NT2/D1 (cell line): ENCODE results near the gene TPRA1.

Experiments
- DNase-seq: peaks from one replicate; pipeline ENCODE4 v3.0.0-alpha.2; 2011; ENCODE audit warnings: low read depth, low spot score
- H3K27me3 ChIP-seq: 2 replicates; pipeline ENCODE4 v1.6.0; 2011; ENCODE audit warnings: mild to moderate bottlenecking; ENCODE audit not compliant: insufficient read length, insufficient read depth
- H3K36me3 ChIP-seq: 2 replicates; pipeline ENCODE4 v1.6.1; 2011; ENCODE audit warnings: mild to moderate bottlenecking, low read length, mixed read lengths; ENCODE audit not compliant: insufficient read depth, insufficient read length
- H3K4me1 ChIP-seq: 2 replicates; pipeline ENCODE4 v1.5.1; 2011; ENCODE audit not compliant: insufficient read depth, insufficient read length
- H3K4me3 ChIP-seq: 2 replicates; pipeline ENCODE4 v1.5.1; 2011; ENCODE audit warnings: low read depth; ENCODE audit not compliant: insufficient read length
- H3K9ac ChIP-seq: 2 replicates; pipeline ENCODE4 v1.6.0; 2011; ENCODE audit warnings: low read depth; ENCODE audit not compliant: insufficient read length
- H3K9me3 ChIP-seq: 2 replicates; pipeline ENCODE4 v1.5.1; 2011; ENCODE audit warnings: mild to moderate bottlenecking, low read length; ENCODE audit not compliant: insufficient read depth
- SUZ12 ChIP-seq: IDR thresholded peaks from 2 replicates; pipeline ENCODE4 v1.6.1; 2011; ENCODE audit not compliant: insufficient read length, insufficient read depth; ENCODE audit errors: extremely low read depth
- YY1 ChIP-seq: IDR thresholded peaks from 2 replicates; pipeline ENCODE4 v1.6.1; 2011; ENCODE audit not compliant: insufficient read length, insufficient read depth
- ZNF274 ChIP-seq: IDR thresholded peaks from 2 replicates; pipeline ENCODE4 v1.6.1; 2011; ENCODE audit warnings: mild to moderate bottlenecking, low read depth, low read length

Gene TPRA1

GRCh38 chr3:127524296-127524896, 66.1 kb downstream of the TPRA1 start:
- Histone ChIP-seq H3K9me3 (0 out of 2 replicates have a peak, but pooled peaks cover 4% of the 10 kb centered on the region), H3K27me3 (no peaks in the 10 kb centered on the region), H3K4me3 (no peak overlapping the region), H3K4me1 (peaks cover 5% of the 10 kb centered on the region), H3K36me3 (no peaks in the 10 kb centered on the region), H3K9ac (no peak overlapping the region)
- no peak for TF ChIP-seq YY1
- no peak for TF ChIP-seq SUZ12
- no peak for TF ChIP-seq ZNF274
- DNase-seq = no peak
